Left lung (tissue), 10 donors: ENCODE measurements around the gene NAT14. TPM values are rescaled to one million over a fixed set of nuclear protein-coding genes. Genes with fewer than 3 reads are reported as not detected.

Source experiments
- ATAC-seq: fragments of 200-7000 bp; cut with Tn5 transposase; one replicate; pipeline ENCODE4 v1.9.1; 2020; ENCODE audit warnings: moderate library complexity
- DNase-seq, 4 donors: peaks; one replicate each; pipeline ENCODE4 v3.0.0-alpha.2; 2013 to 2020
- H3K27ac ChIP-seq, 2 donors: fragments of 200-600 bp; sonication (generic) in 1 of 2; one replicate each; pipeline versions ENCODE4 v1.5.0 to v1.8.0; 2020 to 2021
- H3K27me3 ChIP-seq, 2 donors: fragments of 200-600 bp; sonication (generic) in 1 of 2; one replicate each; pipeline versions ENCODE4 v1.5.0 to v1.8.0; 2020 to 2021
- H3K36me3 ChIP-seq, 2 donors: fragments of 200-600 bp; sonication (generic) in 1 of 2; one replicate each; pipeline versions ENCODE4 v1.5.0 to v1.8.0; 2020 to 2021
- H3K4me1 ChIP-seq, 2 donors: fragments of 200-600 bp; one replicate each; pipeline ENCODE4 v1.8.0; 2021
- H3K4me3 ChIP-seq, 2 donors: fragments of 200-600 bp; sonication (generic) in 1 of 2; one replicate each; pipeline versions ENCODE4 v1.5.0 to v1.8.0; 2020 to 2021; ENCODE audit warnings: mild to moderate bottlenecking in 1 of 2
- H3K9me3 ChIP-seq, 2 donors: fragments of 200-600 bp; sonication (generic) in 1 of 2; one replicate each; pipeline versions ENCODE4 v1.5.0 to v1.8.0; 2020 to 2021
- intact Hi-C, 2 donors: fragments of 100-400 bp; cut with DNase I; formaldehyde crosslinking; loops; one replicate each; pipeline versions ENCODE4 v1.11.2 to v1.14.2; 2022
- polyA plus RNA-seq, 6 donors: library from polyadenylated mRNA; unstranded; fragments of 120-200 nt; gene quantifications; one replicate each; pipeline ENCODE4 v1.2.1, GENCODE V29; 2013; ENCODE audit not compliant: insufficient read length in 6 of 6
- total RNA-seq, 2 donors: library from RNA; stranded (reverse); fragmentation: NEBNext Ultra II Directional; extraction: Animal tissue kit (Norgen Biotek cat#: 25700); gene quantifications; one replicate each; pipeline ENCODE4 v1.2.1, GENCODE V29; 2021
- TF ChIP-seq, protein P1 (sequence below), 2 donors: fragments of 200-600 bp; sonication (generic) in 1 of 2; IDR thresholded peaks; one replicate each; pipeline versions ENCODE4 v1.5.0 to v1.8.0; 2021; ENCODE audit warnings: antibody characterized with exemption in 2 of 2
- donor health status: DM: no; HTN: yes; CAD: no.
- donor health status: DM: no; HTN: no; CAD: no.

Gene NAT14
- total and polyA plus RNA-seq, 8 donors = 22.9 to 46.6 (median 38.2) TPM

DNA sequence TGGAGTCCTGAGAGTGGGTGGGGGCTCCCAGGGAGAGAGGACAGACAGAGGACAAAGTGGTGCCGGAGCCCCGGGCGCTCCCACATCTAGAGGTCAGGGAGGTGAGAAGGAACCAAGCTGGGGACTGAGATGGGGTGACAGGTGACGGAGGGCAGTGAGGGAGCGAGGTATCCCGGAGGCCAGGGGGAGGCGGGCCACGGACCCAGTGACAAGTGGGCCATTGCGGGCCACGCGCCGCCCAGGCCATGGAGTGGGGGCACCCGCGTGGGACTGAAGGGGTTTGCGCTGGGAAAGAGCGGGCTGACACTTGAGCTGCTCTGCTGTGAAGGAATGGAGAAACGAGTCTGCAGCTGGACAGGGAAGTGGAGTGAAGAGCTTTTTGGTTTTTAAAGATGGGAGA lies 5.9 kb upstream of the NAT14 start:
- intact Hi-C loops = no loop called here
- H3K36me3 ChIP-seq = peaks cover 0 to 35% of the 10 kb centered on the region in 2 donors
- no peaks in the 10 kb centered on the region for H3K9me3 ChIP-seq
- H3K4me3 ChIP-seq = no peak overlapping the region
- TF ChIP-seq, protein P1, sequence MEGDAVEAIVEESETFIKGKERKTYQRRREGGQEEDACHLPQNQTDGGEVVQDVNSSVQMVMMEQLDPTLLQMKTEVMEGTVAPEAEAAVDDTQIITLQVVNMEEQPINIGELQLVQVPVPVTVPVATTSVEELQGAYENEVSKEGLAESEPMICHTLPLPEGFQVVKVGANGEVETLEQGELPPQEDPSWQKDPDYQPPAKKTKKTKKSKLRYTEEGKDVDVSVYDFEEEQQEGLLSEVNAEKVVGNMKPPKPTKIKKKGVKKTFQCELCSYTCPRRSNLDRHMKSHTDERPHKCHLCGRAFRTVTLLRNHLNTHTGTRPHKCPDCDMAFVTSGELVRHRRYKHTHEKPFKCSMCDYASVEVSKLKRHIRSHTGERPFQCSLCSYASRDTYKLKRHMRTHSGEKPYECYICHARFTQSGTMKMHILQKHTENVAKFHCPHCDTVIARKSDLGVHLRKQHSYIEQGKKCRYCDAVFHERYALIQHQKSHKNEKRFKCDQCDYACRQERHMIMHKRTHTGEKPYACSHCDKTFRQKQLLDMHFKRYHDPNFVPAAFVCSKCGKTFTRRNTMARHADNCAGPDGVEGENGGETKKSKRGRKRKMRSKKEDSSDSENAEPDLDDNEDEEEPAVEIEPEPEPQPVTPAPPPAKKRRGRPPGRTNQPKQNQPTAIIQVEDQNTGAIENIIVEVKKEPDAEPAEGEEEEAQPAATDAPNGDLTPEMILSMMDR (IDR thresholded peaks at IDR 0.05) = no peak
- ATAC-seq (no peak), DNase-seq (peak in 1 of 4 donors; percentile 73)
- peaks cover 7 to 22% of the 10 kb centered on the region in 2 donors for H3K4me1 ChIP-seq
- H3K27me3 ChIP-seq = peaks cover 0 to under 1% of the 10 kb centered on the region in 2 donors
- H3K27ac ChIP-seq = no peak overlapping the region

DNA sequence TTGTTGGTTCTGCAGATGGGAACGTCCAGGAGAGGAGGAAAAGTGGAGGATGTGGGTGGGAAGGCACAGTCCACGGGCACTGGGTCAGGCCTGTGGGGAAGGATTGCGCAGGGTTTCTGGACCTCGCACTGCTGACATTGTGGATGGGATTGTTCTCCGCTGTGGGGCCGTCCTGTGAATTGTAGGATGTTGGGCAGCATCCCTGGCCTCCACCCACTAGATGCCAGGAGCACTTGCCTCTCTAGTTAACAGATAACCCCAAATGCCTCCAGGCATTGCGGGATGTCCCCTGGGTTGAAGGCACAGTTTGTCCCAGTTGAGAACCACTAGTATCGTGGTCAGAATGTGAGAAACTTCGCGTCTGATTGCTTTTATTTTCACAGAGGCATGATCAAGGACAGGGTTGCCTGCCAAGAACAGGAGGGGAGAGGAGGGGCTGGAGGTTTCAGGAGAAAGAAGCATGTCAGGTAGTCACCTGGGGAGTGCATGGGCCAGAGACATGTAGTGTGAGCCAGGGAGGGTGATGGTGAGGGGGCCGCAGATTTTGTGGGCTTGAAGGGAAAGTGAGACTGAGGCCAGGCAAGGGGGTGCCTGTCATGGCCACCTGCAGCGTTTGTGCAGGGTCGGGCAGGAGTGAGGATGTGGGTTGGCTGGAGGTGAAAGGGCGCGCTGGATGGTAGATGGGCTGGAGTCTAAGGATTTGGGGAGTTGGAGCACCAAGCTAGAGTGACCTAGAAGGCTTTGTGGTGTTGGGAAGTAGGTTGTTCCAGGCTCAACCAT lies 5.3 kb upstream of the NAT14 start:
- no peak overlapping the region for H3K4me3 ChIP-seq
- H3K27ac ChIP-seq = no peak overlapping the region
- H3K4me1 ChIP-seq = peaks cover 12 to 28% of the 10 kb centered on the region in 2 donors
- intact Hi-C loops = no loop called here
- peaks cover 0 to 36% of the 10 kb centered on the region in 2 donors for H3K36me3 ChIP-seq
- no peaks in the 10 kb centered on the region for H3K9me3 ChIP-seq
- ATAC-seq (no peak), DNase-seq (peak in 1 of 4 donors; percentile 61)
- TF ChIP-seq, protein P1 (IDR thresholded peaks at IDR 0.05) = no peak
- H3K27me3 ChIP-seq = peaks cover 0 to 7% of the 10 kb centered on the region in 2 donors

DNA sequence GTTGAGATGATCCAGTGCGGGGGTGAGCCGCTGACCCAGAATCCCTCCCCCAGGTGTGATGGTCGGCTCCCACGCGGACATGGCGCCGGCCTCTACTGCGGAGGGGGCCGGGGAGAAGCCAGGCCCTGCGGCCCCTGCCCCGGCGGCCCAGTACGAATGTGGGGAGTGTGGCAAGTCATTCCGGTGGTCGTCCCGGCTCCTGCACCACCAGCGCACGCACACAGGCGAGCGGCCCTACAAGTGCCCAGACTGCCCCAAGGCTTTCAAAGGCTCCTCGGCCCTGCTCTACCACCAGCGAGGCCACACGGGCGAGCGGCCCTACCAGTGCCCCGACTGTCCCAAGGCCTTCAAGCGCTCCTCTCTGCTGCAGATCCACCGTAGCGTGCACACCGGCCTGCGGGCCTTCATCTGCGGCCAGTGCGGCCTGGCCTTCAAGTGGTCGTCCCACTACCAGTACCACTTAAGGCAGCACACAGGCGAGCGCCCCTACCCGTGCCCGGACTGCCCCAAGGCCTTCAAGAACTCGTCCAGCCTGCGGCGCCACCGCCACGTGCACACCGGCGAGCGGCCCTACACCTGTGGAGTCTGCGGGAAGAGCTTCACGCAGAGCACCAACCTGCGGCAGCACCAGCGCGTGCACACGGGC lies 3.7 kb upstream of the NAT14 start:
- TF ChIP-seq, protein P1 (IDR thresholded peaks at IDR 0.05) = no peak
- Histone ChIP-seq H3K9me3 (no peaks in the 10 kb centered on the region), H3K27me3 (peaks cover 0 to 19% of the 10 kb centered on the region in 2 donors), H3K4me1 (peaks cover 12 to 37% of the 10 kb centered on the region in 2 donors), H3K4me3 (no peak overlapping the region), H3K36me3 (peaks cover 0 to 36% of the 10 kb centered on the region in 2 donors), H3K27ac (no peak overlapping the region)
- DNase-seq (peak in 1 of 4 donors; percentile 73), ATAC-seq (no peak)
- intact Hi-C loops = no loop called here

DNA sequence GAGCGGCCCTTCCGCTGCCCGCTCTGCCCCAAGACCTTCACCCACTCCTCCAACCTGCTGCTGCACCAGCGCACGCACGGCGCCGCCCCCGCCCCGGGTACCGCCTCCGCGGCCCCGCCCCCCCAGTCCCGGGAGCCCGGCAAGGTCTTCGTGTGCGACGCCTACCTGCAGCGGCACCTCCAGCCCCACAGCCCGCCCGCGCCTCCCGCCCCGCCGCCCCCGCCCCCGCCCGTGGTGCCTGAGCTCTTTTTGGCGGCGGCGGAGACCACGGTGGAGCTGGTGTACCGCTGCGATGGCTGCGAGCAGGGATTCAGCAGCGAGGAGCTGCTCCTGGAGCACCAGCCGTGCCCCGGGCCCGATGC lies 3.2 kb upstream of the NAT14 start:
- intact Hi-C loops = no loop called here
- no peak for ATAC-seq

More for the DNA sequence above, 3.2 kb upstream of the NAT14 start:
- Histone ChIP-seq H3K27ac (no peak overlapping the region), H3K9me3 (no peaks in the 10 kb centered on the region), H3K36me3 (peaks cover 0 to 36% of the 10 kb centered on the region in 2 donors), H3K4me3 (no peak overlapping the region), H3K4me1 (peaks cover 14 to 42% of the 10 kb centered on the region in 2 donors), H3K27me3 (peaks cover 0 to 19% of the 10 kb centered on the region in 2 donors)
- TF ChIP-seq, protein P1 (IDR thresholded peaks at IDR 0.05) = no peak
- no peak for DNase-seq
